HEK293 (cell line): Measurements from ENCODE around the gene RHOBTB3.
A peak's percentile ranks its signal among the peaks of the same experiment; 100 is the strongest.

Source experiments
- EGR2 ChIP-seq: fragments of 450-650 bp; formaldehyde crosslinking; IDR thresholded peaks from 2 replicates; pipeline ENCODE4 v1.5.1; 2016; ENCODE audit warnings: low read depth, missing biosample characterization, missing genetic modification characterization
- GLI2 ChIP-seq: fragments of 450-650 bp; formaldehyde crosslinking; IDR thresholded peaks from 2 replicates; pipeline ENCODE4; 2017; ENCODE audit warnings: missing biosample characterization, missing genetic modification characterization, low read depth, borderline replicate concordance
- GLI4 ChIP-seq: fragments of 450-650 bp; formaldehyde crosslinking; IDR thresholded peaks from 2 replicates; pipeline ENCODE4 v1.5.1; 2016; ENCODE audit warnings: missing biosample characterization, missing genetic modification characterization
- OSR2 ChIP-seq: fragments of 450-650 bp; formaldehyde crosslinking; IDR thresholded peaks from 2 replicates; pipeline ENCODE4 v1.5.1; 2016; ENCODE audit warnings: missing biosample characterization, missing genetic modification characterization
- REPIN1 ChIP-seq: fragments of 450-650 bp; formaldehyde crosslinking; IDR thresholded peaks from 2 replicates; pipeline ENCODE4 v1.5.1; 2017; ENCODE audit warnings: missing biosample characterization, missing genetic modification characterization, low read depth
- SP7 ChIP-seq: fragments of 450-650 bp; formaldehyde crosslinking; IDR thresholded peaks from 2 replicates; pipeline ENCODE4 v1.5.1; 2016; ENCODE audit warnings: missing biosample characterization, missing genetic modification characterization
- TSHZ1 ChIP-seq: fragments of 450-650 bp; formaldehyde crosslinking; IDR thresholded peaks from 2 replicates; pipeline ENCODE4 v1.5.1; 2016; ENCODE audit warnings: missing biosample characterization, missing genetic modification characterization, borderline replicate concordance
- ZBTB1 ChIP-seq: fragments of 450-650 bp; formaldehyde crosslinking; IDR thresholded peaks from 2 replicates; pipeline ENCODE4 v1.5.1; 2016; ENCODE audit warnings: missing biosample characterization, missing genetic modification characterization
- ZBTB26 ChIP-seq: fragments of 450-650 bp; formaldehyde crosslinking; optimal IDR thresholded peaks from 2 replicates; pipeline ENCODE3; 2016; ENCODE audit warnings: missing biosample characterization, mild to moderate bottlenecking, missing genetic modification characterization
- ZBTB44 ChIP-seq: fragments of 450-650 bp; IDR thresholded peaks from 2 replicates; pipeline ENCODE4 v1.5.1; 2018; ENCODE audit warnings: missing biosample characterization, mild to moderate bottlenecking, missing genetic modification characterization
- ZBTB48 ChIP-seq: fragments of 450-650 bp; formaldehyde crosslinking; IDR thresholded peaks from 2 replicates; pipeline ENCODE4 v1.5.1; 2016; ENCODE audit warnings: missing biosample characterization, missing genetic modification characterization
- ZFHX2 ChIP-seq: fragments of 450-650 bp; formaldehyde crosslinking; conservative IDR thresholded peaks from 2 replicates; pipeline ENCODE4 v1.5.1; 2016; ENCODE audit warnings: missing biosample characterization, missing genetic modification characterization
- ZNF114 ChIP-seq: fragments of 450-650 bp; formaldehyde crosslinking; IDR thresholded peaks from 2 replicates; pipeline ENCODE4 v1.5.0; 2017; ENCODE audit warnings: missing biosample characterization, missing genetic modification characterization
- ZNF132 ChIP-seq: fragments of 450-650 bp; formaldehyde crosslinking; IDR thresholded peaks from 2 replicates; pipeline ENCODE4 v1.5.1; 2017; ENCODE audit warnings: missing biosample characterization, missing genetic modification characterization, borderline replicate concordance
- ZNF138 ChIP-seq: fragments of 450-650 bp; formaldehyde crosslinking; IDR thresholded peaks from 2 replicates; pipeline ENCODE4 v1.5.1; 2016; ENCODE audit warnings: missing biosample characterization, missing genetic modification characterization, borderline replicate concordance
- ZNF148 ChIP-seq: fragments of 450-650 bp; formaldehyde crosslinking; IDR thresholded peaks from 2 replicates; pipeline ENCODE4 v1.5.0; 2017; ENCODE audit warnings: missing biosample characterization, missing genetic modification characterization, borderline replicate concordance
- ZNF157 ChIP-seq: fragments of 450-650 bp; formaldehyde crosslinking; IDR thresholded peaks from 2 replicates; pipeline ENCODE4 v1.5.1; 2016; ENCODE audit warnings: missing biosample characterization, missing genetic modification characterization
- ZNF2 ChIP-seq: fragments of 450-650 bp; formaldehyde crosslinking; IDR thresholded peaks from 2 replicates; pipeline ENCODE4 v1.5.1; 2016; ENCODE audit warnings: missing biosample characterization, missing genetic modification characterization
- ZNF214 ChIP-seq: fragments of 450-650 bp; formaldehyde crosslinking; IDR thresholded peaks from 2 replicates; pipeline ENCODE4 v1.5.1; 2017; ENCODE audit warnings: missing biosample characterization, mild to moderate bottlenecking, missing genetic modification characterization, borderline replicate concordance
- ZNF24 ChIP-seq: fragments of 450-650 bp; formaldehyde crosslinking; IDR thresholded peaks from 2 replicates; pipeline ENCODE4 v1.5.1; 2016; ENCODE audit warnings: missing biosample characterization, missing genetic modification characterization
- ZNF311 ChIP-seq: fragments of 450-650 bp; formaldehyde crosslinking; IDR thresholded peaks from 2 replicates; pipeline ENCODE4 v1.5.1; 2017; ENCODE audit warnings: missing biosample characterization, missing genetic modification characterization, borderline replicate concordance
- ZNF391 ChIP-seq: fragments of 450-650 bp; formaldehyde crosslinking; IDR thresholded peaks from 2 replicates; pipeline ENCODE4 v1.5.1; 2016; ENCODE audit warnings: low read depth, missing biosample characterization, missing genetic modification characterization, borderline replicate concordance
- ZNF398 ChIP-seq: fragments of 450-650 bp; formaldehyde crosslinking; IDR thresholded peaks from 2 replicates; pipeline ENCODE4 v1.5.1; 2017; ENCODE audit warnings: missing biosample characterization, missing genetic modification characterization
- ZNF416 ChIP-seq: fragments of 450-650 bp; formaldehyde crosslinking; IDR thresholded peaks from 2 replicates; pipeline ENCODE4 v1.5.1; 2016; ENCODE audit warnings: missing biosample characterization, missing genetic modification characterization
- ZNF473 ChIP-seq: fragments of 450-650 bp; formaldehyde crosslinking; IDR thresholded peaks from 2 replicates; pipeline ENCODE4 v1.5.1; 2017; ENCODE audit warnings: missing biosample characterization, missing genetic modification characterization
- ZNF558 ChIP-seq: fragments of 450-650 bp; formaldehyde crosslinking; IDR thresholded peaks from 2 replicates; pipeline ENCODE4 v1.5.1; 2016; ENCODE audit warnings: missing biosample characterization, missing genetic modification characterization
- ZNF629 ChIP-seq: fragments of 450-650 bp; formaldehyde crosslinking; IDR thresholded peaks from 2 replicates; pipeline ENCODE4 v1.5.1; 2017; ENCODE audit warnings: missing biosample characterization, missing genetic modification characterization
- ZNF658 ChIP-seq: fragments of 450-650 bp; formaldehyde crosslinking; IDR thresholded peaks from 2 replicates; pipeline ENCODE4; 2016; ENCODE audit warnings: missing biosample characterization, missing genetic modification characterization
- ZNF768 ChIP-seq: fragments of 450-650 bp; formaldehyde crosslinking; IDR thresholded peaks from 2 replicates; pipeline ENCODE4 v1.5.1; 2018; ENCODE audit warnings: missing biosample characterization, mild to moderate bottlenecking, missing genetic modification characterization
- ZNF830 ChIP-seq: fragments of 450-650 bp; IDR thresholded peaks from 2 replicates; pipeline ENCODE4 v1.5.0; 2018; ENCODE audit warnings: missing biosample characterization, missing genetic modification characterization, low read depth, mild to moderate bottlenecking, moderate library complexity

RHOBTB3 gene

GRCh38 chr5:95723632-95724369 is 7.3 kb upstream of the RHOBTB3 start (continued):
- no peak for TF ChIP-seq ZNF2 (tag by site-specific recombination)
- TF ChIP-seq TSHZ1 (tag by site-specific recombination): no peak
- TF ChIP-seq ZNF132 (tag by site-specific recombination): no peak
- peak; percentile 57; the same call in 1 of the 2 replicates for TF ChIP-seq ZNF768
- no peak for TF ChIP-seq ZFHX2 (tag by site-specific recombination)
- no peak for TF ChIP-seq ZNF416 (tag by site-specific recombination)
- peak; percentile 62 for TF ChIP-seq OSR2
- TF ChIP-seq REPIN1: no peak
- no peak for TF ChIP-seq ZNF311 (tag by site-specific recombination)
- TF ChIP-seq ZBTB1 (tag by site-specific recombination): no peak
- no peak for TF ChIP-seq ZNF148 (tag by site-specific recombination)
- TF ChIP-seq ZNF398 (tag by site-specific recombination): no peak
- no peak for TF ChIP-seq ZNF114 (tag by site-specific recombination)
- no peak for TF ChIP-seq ZNF157 (tag by site-specific recombination)
- no peak for TF ChIP-seq ZNF391 (tag by site-specific recombination)
- no peak for TF ChIP-seq SP7 (tag by site-specific recombination)
- no peak for TF ChIP-seq ZNF138 (tag by site-specific recombination)
- TF ChIP-seq EGR2 (tag by site-specific recombination): no peak
- no peak for TF ChIP-seq ZBTB26
- TF ChIP-seq ZNF24 (tag by site-specific recombination): no peak
- no peak for TF ChIP-seq ZNF214 (tag by site-specific recombination)
- no peak for TF ChIP-seq ZNF558 (tag by site-specific recombination)
- TF ChIP-seq ZBTB48 (tag by site-specific recombination): no peak
- TF ChIP-seq GLI4 (tag by site-specific recombination): no peak
- no peak for TF ChIP-seq ZNF830 (tag by site-specific recombination)
- TF ChIP-seq ZNF473 (tag by site-specific recombination): no peak
- TF ChIP-seq GLI2 (tag by site-specific recombination): no peak
- no peak for TF ChIP-seq ZNF629
- TF ChIP-seq ZBTB44 (tag by site-specific recombination): no peak
- TF ChIP-seq ZNF658 (tag by site-specific recombination): no peak
